Aorta (tissue), 5 donors: ENCODE measurements around the gene CHN2. TPM values are rescaled to one million over a fixed set of nuclear protein-coding genes. Genes with fewer than 3 reads are reported as not detected.
"Not testable (repeated sequence)": the region's sequence is repeated elsewhere in the genome, so short reads cannot be mapped to it uniquely, and the experiment has no call there.

Experiments used
- ATAC-seq: fragments of 200-7000 bp; cut with Tn5 transposase; one replicate; pipeline ENCODE4 v1.9.1; 2022; ENCODE audit warnings: moderate library complexity; ENCODE audit not compliant: low FRiP score
- DNase-seq, 2 donors: peaks; one replicate each; pipeline ENCODE4 v3.0.0-alpha.2; 2020
- H3K27ac ChIP-seq, 2 donors: one replicate each; pipeline ENCODE4 v1.5.1; 2013; ENCODE audit warnings: low read length in 2 of 2, mild to moderate bottlenecking in 2 of 2, moderate library complexity in 2 of 2, control low read depth in 1 of 2, inconsistent platforms in 1 of 2, low read depth in 1 of 2
- H3K27me3 ChIP-seq, 2 donors: one replicate each; pipeline ENCODE4 v1.6.1; 2013; ENCODE audit warnings: control low read depth in 1 of 2, low read length in 1 of 2, mild to moderate bottlenecking in 1 of 2, moderate library complexity in 1 of 2; ENCODE audit not compliant: insufficient read depth in 2 of 2, control insufficient read depth in 1 of 2
- H3K36me3 ChIP-seq, 2 donors: one replicate each; pipeline ENCODE4 v1.6.1; 2013; ENCODE audit warnings: control low read depth in 1 of 2, low read length in 1 of 2, mild to moderate bottlenecking in 1 of 2; ENCODE audit not compliant: insufficient read depth in 2 of 2, control insufficient read depth in 1 of 2
- H3K4me1 ChIP-seq, 2 donors: one replicate each; pipeline ENCODE4 v1.6.1; 2013; ENCODE audit warnings: low read length in 2 of 2, control low read depth in 1 of 2, mild to moderate bottlenecking in 1 of 2, moderate library complexity in 1 of 2; ENCODE audit not compliant: insufficient read depth in 2 of 2, control insufficient read depth in 1 of 2
- H3K4me3 ChIP-seq, 2 donors: one replicate each; pipeline ENCODE4 v1.5.1; 2013; ENCODE audit warnings: low read length in 2 of 2, control low read depth in 1 of 2, mild to moderate bottlenecking in 1 of 2
- H3K9me3 ChIP-seq: one replicate; pipeline ENCODE4 v1.6.1; 2013; ENCODE audit warnings: mild to moderate bottlenecking, low read length; ENCODE audit not compliant: control insufficient read depth
- WGBS, 2 donors: extraction: QIAGEN DNeasy Blood & Tissue Kit; methylation state at CpG; one replicate each; pipeline ENCODE4 v1.1.7; 2013; 5-methylcytosine and 5-hydroxymethylcytosine counted together
- intact Hi-C, 2 donors: fragments of 100-400 bp; cut with DNase I; formaldehyde crosslinking; loops; one replicate each; pipeline versions ENCODE4 v1.14.2 to v1.15.0; 2022
- polyA plus RNA-seq, 2 donors: library from polyadenylated mRNA; stranded (reverse); fragments of 200-250 nt; gene quantifications; one replicate each; pipeline ENCODE4 v1.2.3, GENCODE V29; 2013
- total RNA-seq, 2 donors: library from RNA; stranded (reverse); fragmentation: NEBNext Ultra II Directional; extraction: Animal tissue kit (Norgen Biotek cat#: 25700); gene quantifications; one replicate each; pipeline ENCODE4 v1.2.1, GENCODE V29; 2021
- donor health status: healthy with polysubstance abuse.
- donor health status: Bipolar disorder and iron deficiency.
- donor health status: DM: no; HTN: no; CAD: no.
- donor health status: DM: no; HTN: no; CAD: no.
- donor health status: DM: yes; HTN: yes; CAD: no.

Gene CHN2
- total and polyA plus RNA-seq, 4 donors = 0.61 to 23.2 (median 14.8) TPM

- intact Hi-C loops = no loop called here
- H3K27ac ChIP-seq = no peak overlapping the region
- ATAC-seq (no peak), DNase-seq (no peak)
- H3K4me1 ChIP-seq = no peaks in the 10 kb centered on the region
- H3K27me3 ChIP-seq = no peaks in the 10 kb centered on the region
- no peaks in the 10 kb centered on the region for H3K9me3 ChIP-seq
- no peak overlapping the region for H3K4me3 ChIP-seq
- WGBS, 2 donors = 59 to 63% methylated on average over 5 of the region's 5 CpGs
- no peaks in the 10 kb centered on the region for H3K36me3 ChIP-seq
Measured at GRCh38 chr7:29207162-29207801, 12.7 kb downstream of the CHN2 start.

- no peaks in the 10 kb centered on the region for H3K36me3 ChIP-seq
- no peak overlapping the region for H3K27ac ChIP-seq
- H3K27me3 ChIP-seq = no peaks in the 10 kb centered on the region
- no peaks in the 10 kb centered on the region for H3K9me3 ChIP-seq
- H3K4me3 ChIP-seq = no peak overlapping the region
- 91% methylated on average over 12 of the region's 12 CpGs for WGBS, 2 donors
- ATAC-seq = no peak
- intact Hi-C loops = no loop called here
- DNase-seq = no peak
- no peaks in the 10 kb centered on the region for H3K4me1 ChIP-seq
Measured at GRCh38 chr7:29208410-29209250, 14.1 kb downstream of the CHN2 start.

GRCh38 chr7:29209745-29210144 is 15.2 kb downstream of the CHN2 start:
- Histone ChIP-seq H3K27me3 (no peaks in the 10 kb centered on the region), H3K9me3 (no peaks in the 10 kb centered on the region), H3K4me1 (no peaks in the 10 kb centered on the region), H3K4me3 (no peak overlapping the region), H3K36me3 (no peaks in the 10 kb centered on the region), H3K27ac (no peak overlapping the region)
- no peak for DNase-seq
- 89 to 92% methylated on average over 3 of the region's 3 CpGs for WGBS, 2 donors
- intact Hi-C loops = no loop called here
- no peak for ATAC-seq

GRCh38 chr7:29212736-29213135 is 18.2 kb downstream of the CHN2 start:
- H3K4me1 ChIP-seq, H3K27me3 ChIP-seq, H3K9me3 ChIP-seq, H3K27ac ChIP-seq, DNase-seq, H3K36me3 ChIP-seq, ATAC-seq, intact Hi-C loops, H3K4me3 ChIP-seq: not testable (repeated sequence)
- 97 to 100% methylated on average over 2 of the region's 2 CpGs for WGBS, 2 donors

GRCh38 chr7:29214056-29214455 is 19.5 kb downstream of the CHN2 start:
- DNase-seq = no peak
- H3K9me3 ChIP-seq = no peaks in the 10 kb centered on the region
- no peak overlapping the region for H3K4me3 ChIP-seq
- H3K36me3 ChIP-seq = no peaks in the 10 kb centered on the region
- no peaks in the 10 kb centered on the region for H3K27me3 ChIP-seq
- H3K4me1 ChIP-seq = no peaks in the 10 kb centered on the region
- WGBS, 2 donors = 82 to 92% methylated on average over 5 of the region's 5 CpGs
- no peak for ATAC-seq
- H3K27ac ChIP-seq = no peak overlapping the region
- intact Hi-C loops = no loop called here

DNA sequence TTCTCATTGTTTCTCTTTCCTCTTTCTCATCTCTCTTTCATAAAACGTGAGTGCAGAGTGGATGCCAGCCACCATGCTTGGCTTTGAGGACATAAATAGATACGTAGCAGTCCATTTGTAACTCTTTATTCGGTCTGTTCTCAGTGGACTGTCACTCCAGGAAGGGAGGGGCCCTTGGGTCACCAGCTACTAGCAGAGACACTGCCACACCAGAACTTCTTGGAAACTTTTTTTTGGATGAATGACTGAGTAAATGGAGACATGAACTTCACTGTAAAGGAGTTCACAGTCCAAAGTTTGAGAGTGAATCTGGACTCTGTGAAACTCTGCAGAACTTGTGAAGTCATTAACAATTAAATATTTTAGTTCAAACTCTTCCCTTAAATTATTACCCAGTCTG is 20.2 kb downstream of the CHN2 start:
- Histone ChIP-seq H3K9me3 (no peaks in the 10 kb centered on the region), H3K4me1 (no peaks in the 10 kb centered on the region), H3K27me3 (no peaks in the 10 kb centered on the region), H3K27ac (no peak overlapping the region), H3K36me3 (no peaks in the 10 kb centered on the region), H3K4me3 (no peak overlapping the region)
- WGBS, 2 donors = 29 to 31% methylated on average over 3 of the region's 3 CpGs
- no peak for DNase-seq
- intact Hi-C loops = no loop called here
- no peak for ATAC-seq

DNA sequence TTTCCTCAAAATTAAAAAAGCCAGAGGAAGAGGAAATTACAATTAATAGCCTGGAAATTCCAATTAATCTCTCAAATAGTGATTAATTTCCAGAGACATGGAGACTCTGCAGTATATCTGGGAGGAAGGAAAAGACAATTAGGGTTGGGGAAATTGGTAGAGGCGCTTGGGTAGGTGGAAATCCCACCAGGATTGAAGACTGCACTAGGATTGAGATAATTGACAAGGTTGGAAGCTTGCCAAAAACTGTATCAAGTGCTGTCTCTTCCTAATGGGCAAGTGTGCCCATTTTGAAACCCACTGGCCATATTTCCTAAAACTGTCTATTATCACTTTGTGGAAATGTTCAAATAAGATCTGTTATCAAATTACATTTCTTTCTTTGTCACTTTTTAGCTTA is 21.6 kb downstream of the CHN2 start:
- Histone ChIP-seq H3K27me3 (no peaks in the 10 kb centered on the region), H3K27ac (no peak overlapping the region), H3K9me3 (no peaks in the 10 kb centered on the region), H3K4me3 (no peak overlapping the region), H3K36me3 (no peaks in the 10 kb centered on the region), H3K4me1 (no peaks in the 10 kb centered on the region)
- DNase-seq (no peak), ATAC-seq (no peak)
- intact Hi-C loops = no loop called here
- 87 to 97% methylated on average over 1 of the region's 1 CpG for WGBS, 2 donors

- no peaks in the 10 kb centered on the region for H3K4me1 ChIP-seq
- ATAC-seq (no peak), DNase-seq (no peak)
- peaks cover 3% of the 10 kb centered on the region for H3K9me3 ChIP-seq
- H3K4me3 ChIP-seq = no peak overlapping the region
- WGBS, 2 donors = 60 to 68% methylated on average over 2 of the region's 2 CpGs
- H3K36me3 ChIP-seq = no peaks in the 10 kb centered on the region
- H3K27me3 ChIP-seq = no peaks in the 10 kb centered on the region
- H3K27ac ChIP-seq = no peak overlapping the region
- intact Hi-C loops = no loop called here
Measured at GRCh38 chr7:29217113-29217512, 22.5 kb downstream of the CHN2 start.

GRCh38 chr7:29224726-29225125 is 30.2 kb downstream of the CHN2 start:
- intact Hi-C loops = no loop called here
- 80 to 83% methylated on average over 1 of the region's 1 CpG for WGBS, 2 donors

More at GRCh38 chr7:29224726-29225125, 30.2 kb downstream of the CHN2 start:
- Histone ChIP-seq H3K9me3 (peaks cover 3% of the 10 kb centered on the region), H3K36me3 (no peaks in the 10 kb centered on the region), H3K4me1 (no peaks in the 10 kb centered on the region), H3K27ac (no peak overlapping the region), H3K27me3 (no peaks in the 10 kb centered on the region), H3K4me3 (no peak overlapping the region)
- DNase-seq (no peak), ATAC-seq (no peak)
